ENCODE measurements around the gene HTR3B.
A peak's percentile ranks its signal among the peaks of the same experiment; 100 is the strongest.

The HTR3B gene

GRCh38 chr11:113947994-113948393 is 43.4 kb downstream of the HTR3B start:
- no peak for DNase-seq

- DNase-seq = no peak
These were observed 45.3 kb downstream of the HTR3B start for GRCh38 chr11:113949891-113950290.

GRCh38 chr11:113951537-113951936 is 46.9 kb downstream of the HTR3B start:
- no peak for DNase-seq

- no peak for DNase-seq
These were observed 47.5 kb downstream of the HTR3B start for GRCh38 chr11:113952070-113952469.

GRCh38 chr11:113952588-113952987 is 48.0 kb downstream of the HTR3B start:
- no peak for DNase-seq

- DNase-seq = no peak
These were observed 49.6 kb downstream of the HTR3B start for GRCh38 chr11:113954235-113954634.

- DNase-seq = no peak
These were observed 52.4 kb downstream of the HTR3B start for GRCh38 chr11:113956986-113957385.

- no peak for DNase-seq
These were observed 56.2 kb downstream of the HTR3B start for GRCh38 chr11:113960702-113961330.

- DNase-seq = no peak
These were observed 62.8 kb downstream of the HTR3B start for GRCh38 chr11:113967361-113967760.

GRCh38 chr11:113971506-113972195 is 67.1 kb downstream of the HTR3B start:
- no peak for DNase-seq

- peak; percentile 12 to 17 for DNase-seq
These were observed 70.3 kb downstream of the HTR3B start, which contains the start of gene HTR3A for GRCh38 chr11:113974741-113975470. TSS of gene HTR3A (plus strand) at chr11:113975108. CDS start at chr11:113975326, 218 bp downstream.

GRCh38 chr11:113977071-113977490 is 72.5 kb downstream of the HTR3B start:
- DNase-seq = no peak

GRCh38 chr11:113977701-113978100 is 73.1 kb downstream of the HTR3B start:
- DNase-seq = no peak

- no peak for DNase-seq
These were observed 74.8 kb downstream of the HTR3B start for GRCh38 chr11:113979431-113979830.

GRCh38 chr11:113980785-113981184 is 76.2 kb downstream of the HTR3B start:
- DNase-seq = no peak

GRCh38 chr11:113982306-113982705 is 77.7 kb downstream of the HTR3B start:
- no peak for DNase-seq

GRCh38 chr11:113984781-113985180 is 80.2 kb downstream of the HTR3B start:
- no peak for DNase-seq

- DNase-seq = no peak
These were observed 81.3 kb downstream of the HTR3B start for GRCh38 chr11:113985906-113986305.

- DNase-seq = no peak
These were observed 82.0 kb downstream of the HTR3B start for GRCh38 chr11:113986351-113987140.

- DNase-seq = no peak
These were observed 84.8 kb downstream of the HTR3B start for GRCh38 chr11:113989381-113989780.

GRCh38 chr11:113989916-113990315 is 85.3 kb downstream of the HTR3B start:
- no peak for DNase-seq

GRCh38 chr11:113991170-113991569 is 86.6 kb downstream of the HTR3B start:
- no peak for DNase-seq
